Uterus (tissue), 4 donors: ENCODE data around the gene NR1H4. TPM values are rescaled to one million over a fixed set of nuclear protein-coding genes. Genes with fewer than 3 reads are reported as not detected.

Experiments
- DNase-seq, 2 donors: peaks; one replicate each; pipeline ENCODE4 v3.0.0-alpha.2; 2019 to 2020
- H3K27ac ChIP-seq, 2 donors: fragments of 200-600 bp; sonication (generic); 1 replicate in 1 of 2; 2 replicates in 1 of 2; pipeline ENCODE4 v1.5.1; 2016 to 2018
- H3K27me3 ChIP-seq, 2 donors: fragments of 200-600 bp; sonication (generic); one replicate each; pipeline ENCODE4 v1.5.1; 2018 to 2019; ENCODE audit warnings: control low read depth in 1 of 2
- H3K36me3 ChIP-seq, 2 donors: fragments of 200-600 bp; sonication (generic); one replicate each; pipeline ENCODE4 v1.5.1; 2019; ENCODE audit warnings: control low read depth in 1 of 2
- H3K4me1 ChIP-seq, 2 donors: fragments of 200-600 bp; sonication (generic); one replicate each; pipeline ENCODE4 v1.5.1; 2018 to 2019; ENCODE audit warnings: control low read depth in 1 of 2
- H3K4me3 ChIP-seq, 2 donors: fragments of 200-600 bp; sonication (generic); 1 replicate in 1 of 2; 2 replicates in 1 of 2; pipeline ENCODE4 v1.5.1; 2018 to 2019; ENCODE audit warnings: mild to moderate bottlenecking in 1 of 2
- H3K9me3 ChIP-seq, 2 donors: fragments of 200-600 bp; sonication (generic); one replicate each; pipeline ENCODE4 v1.5.1; 2019; ENCODE audit warnings: control low read depth in 1 of 2
- CTCF ChIP-seq, 4 experiments: fragments of 200-600 bp in 2 of 4; fragments of 450-650 bp in 2 of 4; sonication (generic) in 2 of 4; IDR thresholded peaks; one replicate each; pipeline ENCODE4 v1.5.1; 2016 to 2019; ENCODE audit warnings: antibody characterized with exemption in 4 of 4, mild to moderate bottlenecking in 2 of 4, moderate library complexity in 1 of 4
- POLR2A ChIP-seq, 2 donors: fragments of 450-650 bp; IDR thresholded peaks; one replicate each; pipeline ENCODE4 v1.6.1; 2016; ENCODE audit warnings: antibody characterized with exemption in 2 of 2, mild to moderate bottlenecking in 1 of 2, moderate library complexity in 1 of 2
- intact Hi-C: fragments of 100-400 bp; cut with DNase I; formaldehyde crosslinking; loops from one replicate; pipeline ENCODE4 v1.15.1; 2023; ENCODE audit warnings: low total_unique reads
- total RNA-seq, 4 donors: library from RNA; depleted of rRNA in 3 of 4; stranded (reverse); fragments of >200 nt in 3 of 4; gene quantifications; one replicate each; pipeline versions ENCODE4 v1.1.0 to v1.2.4, GENCODE V29; 2014 to 2023
- donor health status: DM: yes; HTN: yes; CAD: no.

The NR1H4 gene
- total RNA-seq, 4 donors from 2014 or later: 0.35 TPM; not detected in 3

- Histone ChIP-seq H3K36me3 (no peaks in the 10 kb centered on the region), H3K4me1 (no peaks in the 10 kb centered on the region), H3K27me3 (no peaks in the 10 kb centered on the region), H3K9me3 (no peaks in the 10 kb centered on the region), H3K27ac (no peak overlapping the region), H3K4me3 (no peak overlapping the region)
- TF ChIP-seq CTCF (IDR thresholded peaks at IDR 0.05): no peak
- no peak for TF ChIP-seq POLR2A (IDR thresholded peaks at IDR 0.05)
- intact Hi-C loops: no loop called here
- DNase-seq: no peak
Observed at GRCh38 chr12:100564905-100565467, 91.3 kb downstream of the NR1H4 start.

- H3K4me1 ChIP-seq: no peaks in the 10 kb centered on the region
- DNase-seq: no peak
- TF ChIP-seq POLR2A (IDR thresholded peaks at IDR 0.05) (no peak), CTCF (IDR thresholded peaks at IDR 0.05) (no peak)
- no peak overlapping the region for H3K4me3 ChIP-seq
- no peaks in the 10 kb centered on the region for H3K9me3 ChIP-seq
- H3K27ac ChIP-seq: no peak overlapping the region
- H3K36me3 ChIP-seq: no peaks in the 10 kb centered on the region
- intact Hi-C loops: no loop called here
- no peaks in the 10 kb centered on the region for H3K27me3 ChIP-seq
Observed at GRCh38 chr12:100565987-100566545, 92.4 kb downstream of the NR1H4 start.

- Histone ChIP-seq H3K27me3 (no peaks in the 10 kb centered on the region), H3K36me3 (no peaks in the 10 kb centered on the region)
Observed at GRCh38 chr12:100566887-100567637, 93.4 kb downstream of the NR1H4 start.

GRCh38 chr12:100567945-100568344, 94.3 kb downstream of the NR1H4 start:
- intact Hi-C loops: no loop called here
- H3K4me3 ChIP-seq: no peak overlapping the region
- H3K9me3 ChIP-seq: no peaks in the 10 kb centered on the region
- no peak for DNase-seq
- H3K27me3 ChIP-seq: no peaks in the 10 kb centered on the region
- no peaks in the 10 kb centered on the region for H3K4me1 ChIP-seq
- TF ChIP-seq CTCF (IDR thresholded peaks at IDR 0.05) (no peak), POLR2A (IDR thresholded peaks at IDR 0.05) (no peak)
- H3K27ac ChIP-seq: no peak overlapping the region
- H3K36me3 ChIP-seq: no peaks in the 10 kb centered on the region

More at GRCh38 chr12:100566887-100567637, 93.4 kb downstream of the NR1H4 start:
- no peaks in the 10 kb centered on the region for H3K4me1 ChIP-seq
- no peak overlapping the region for H3K4me3 ChIP-seq
- H3K27ac ChIP-seq: no peak overlapping the region
- TF ChIP-seq POLR2A (IDR thresholded peaks at IDR 0.05) (no peak), CTCF (IDR thresholded peaks at IDR 0.05) (no peak)
- intact Hi-C loops: no loop called here
- H3K9me3 ChIP-seq: no peaks in the 10 kb centered on the region
- DNase-seq: no peak

- Histone ChIP-seq H3K27me3 (no peaks in the 10 kb centered on the region), H3K4me3 (no peak overlapping the region), H3K27ac (no peak overlapping the region), H3K9me3 (no peaks in the 10 kb centered on the region), H3K4me1 (peaks cover 0 to 6% of the 10 kb centered on the region in 2 donors), H3K36me3 (no peaks in the 10 kb centered on the region)
- no peak for DNase-seq
- no peak for TF ChIP-seq CTCF (IDR thresholded peaks at IDR 0.05)
- no peak for TF ChIP-seq POLR2A (IDR thresholded peaks at IDR 0.05)
- intact Hi-C loops: no loop called here
Observed at GRCh38 chr12:100572184-100572583, 98.5 kb downstream of the NR1H4 start.
